Mesenchymal stem cell (in vitro differentiated cells and primary cell): ENCODE results near the gene PCNX2.

Source experiments
- DNase-seq: peaks from one replicate; pipeline ENCODE4 v3.0.0-alpha.2; 2013
- H2AFZ ChIP-seq: one replicate; pipeline ENCODE4 v1.6.1; 2013; ENCODE audit warnings: low read depth, mild to moderate bottlenecking, control low read depth, inconsistent platforms, low read length, moderate library complexity
- H2AK5ac ChIP-seq: 2 replicates; pipeline ENCODE4 v1.6.1; 2013; ENCODE audit warnings: low read length, moderate library complexity, mild to moderate bottlenecking, inconsistent platforms; ENCODE audit not compliant: severe bottlenecking
- H2BK120ac ChIP-seq: one replicate; pipeline ENCODE4 v1.6.1; 2013; ENCODE audit warnings: low read depth, mild to moderate bottlenecking, inconsistent platforms, low read length, moderate library complexity
- H2BK12ac ChIP-seq, 2 experiments: one replicate each; pipeline ENCODE4 v1.6.1; 2013; ENCODE audit warnings: inconsistent platforms in 2 of 2, low read length in 2 of 2, mild to moderate bottlenecking in 2 of 2, moderate library complexity in 2 of 2, control low read depth in 1 of 2
- H2BK15ac ChIP-seq: one replicate; pipeline ENCODE4 v1.6.1; 2013; ENCODE audit warnings: mild to moderate bottlenecking, low read depth, inconsistent platforms; ENCODE audit not compliant: poor library complexity, severe bottlenecking
- H2BK5ac ChIP-seq: 2 replicates; pipeline ENCODE4 v1.6.1; 2013; ENCODE audit warnings: low read depth, mild to moderate bottlenecking, low read length, control low read depth, inconsistent platforms; ENCODE audit not compliant: poor library complexity, severe bottlenecking
- H3K14ac ChIP-seq, 2 experiments: one replicate each; pipeline ENCODE4 v1.6.1; 2013; ENCODE audit warnings: inconsistent platforms in 2 of 2, low read length in 2 of 2, control low read depth in 1 of 2, mild to moderate bottlenecking in 1 of 2, moderate library complexity in 1 of 2
- H3K18ac ChIP-seq, 2 experiments: one replicate each; pipeline ENCODE4 v1.6.1; 2013; ENCODE audit warnings: inconsistent platforms in 2 of 2, low read length in 2 of 2, control low read depth in 1 of 2, low read depth in 1 of 2, mild to moderate bottlenecking in 1 of 2
- H3K23ac ChIP-seq, 2 experiments: one replicate each; pipeline ENCODE4 v1.6.1; 2013; ENCODE audit warnings: inconsistent platforms in 2 of 2, low read length in 2 of 2, mild to moderate bottlenecking in 2 of 2, moderate library complexity in 2 of 2, control low read depth in 1 of 2
- H3K27ac ChIP-seq: 2 replicates; pipeline ENCODE4 v1.5.1; 2013; ENCODE audit warnings: mild to moderate bottlenecking, moderate library complexity, low read length, control low read depth, inconsistent platforms; ENCODE audit not compliant: poor library complexity, severe bottlenecking
- H3K27me3 ChIP-seq, 2 experiments: 2 replicates each; pipeline versions ENCODE4 v1.6.1 to v1.7.0; 2013; ENCODE audit warnings: low read length in 2 of 2, mild to moderate bottlenecking in 2 of 2, moderate library complexity in 2 of 2, control low read depth in 1 of 2, inconsistent platforms in 1 of 2; ENCODE audit not compliant: control insufficient read depth in 1 of 2, insufficient read depth in 1 of 2
- H3K36me3 ChIP-seq, 2 experiments: 2 replicates each; pipeline versions ENCODE4 v1.6.1 to v1.7.0; 2013; ENCODE audit warnings: low read length in 2 of 2, control low read depth in 1 of 2, inconsistent platforms in 1 of 2, low read depth in 1 of 2, mild to moderate bottlenecking in 1 of 2; ENCODE audit not compliant: insufficient read depth in 2 of 2, control insufficient read depth in 1 of 2
- H3K4ac ChIP-seq, 2 experiments: one replicate each; pipeline ENCODE4 v1.6.1; 2013; ENCODE audit warnings: inconsistent platforms in 2 of 2, low read length in 2 of 2, mild to moderate bottlenecking in 2 of 2, moderate library complexity in 2 of 2, control low read depth in 1 of 2, low read depth in 1 of 2
- H3K4me1 ChIP-seq: 2 replicates; pipeline ENCODE4 v1.6.1; 2013; ENCODE audit warnings: low read depth, low read length, control low read depth; ENCODE audit not compliant: control insufficient read depth, insufficient read depth
- H3K4me2 ChIP-seq: 2 replicates; pipeline ENCODE4 v1.6.1; 2013; ENCODE audit warnings: low read length, mild to moderate bottlenecking, inconsistent platforms; ENCODE audit not compliant: poor library complexity, severe bottlenecking
- H3K4me3 ChIP-seq, 2 experiments: 2 replicates each; pipeline versions ENCODE4 v1.5.1 to v1.7.0; 2013; ENCODE audit warnings: low read length in 2 of 2, mild to moderate bottlenecking in 2 of 2, control low read depth in 1 of 2, low read depth in 1 of 2; ENCODE audit not compliant: insufficient read depth in 1 of 2
- H3K79me1 ChIP-seq: replicated peaks from 2 replicates; pipeline ENCODE4 v1.6.1; 2013; ENCODE audit warnings: mild to moderate bottlenecking, control low read depth, low read length, inconsistent platforms; ENCODE audit not compliant: poor library complexity, severe bottlenecking
- H3K9ac ChIP-seq: 2 replicates; pipeline ENCODE4 v1.7.0; 2013; ENCODE audit warnings: mild to moderate bottlenecking, low read length, moderate library complexity
- H3K9me3 ChIP-seq: 2 replicates; pipeline ENCODE4 v1.7.0; 2013; ENCODE audit warnings: mild to moderate bottlenecking, low read length; ENCODE audit not compliant: control insufficient read depth
- H4K8ac ChIP-seq: one replicate; pipeline ENCODE4 v1.6.1; 2013; ENCODE audit warnings: inconsistent platforms, mild to moderate bottlenecking, low read length, moderate library complexity
- H4K91ac ChIP-seq: one replicate; pipeline ENCODE4 v1.6.1; 2013; ENCODE audit warnings: mild to moderate bottlenecking, low read length, inconsistent platforms
- WGBS: methylation state at CpG from one replicate; pipeline ENCODE4 v1.1.7; 2013; ENCODE audit warnings: mixed read lengths; 5-methylcytosine and 5-hydroxymethylcytosine counted together

The PCNX2 gene

GRCh38 chr1:233326319-233326718 lies 30.8 kb upstream of the PCNX2 start:
- Histone ChIP-seq H3K79me1 (peaks cover 7% of the 10 kb centered on the region), H2AK5ac (no peak overlapping the region), H3K4me3 (no peak overlapping the region), H3K4ac (no peak overlapping the region), H3K4me2 (no peak overlapping the region), H3K4me1 (peaks cover 20% of the 10 kb centered on the region), H3K14ac (no peak overlapping the region), H2BK120ac (no peak overlapping the region), H4K8ac (no peak overlapping the region), H2BK12ac (no peak overlapping the region), H3K9ac (no peak overlapping the region), H3K18ac (no peak overlapping the region), H3K27ac (no peak overlapping the region), H3K9me3 (no peaks in the 10 kb centered on the region), H2BK15ac (no peak overlapping the region), H3K36me3 (peaks cover 0 to 7% of the 10 kb centered on the region in 2 experiments), H4K91ac (no peak overlapping the region), H2AFZ (no peak overlapping the region), H3K27me3 (peaks cover 0 to 29% of the 10 kb centered on the region in 2 experiments), H2BK5ac (no peak overlapping the region), H3K23ac (no peak overlapping the region)
- DNase-seq = no peak

- Histone ChIP-seq H3K14ac (no peak overlapping the region), H3K4me3 (no peak overlapping the region), H4K8ac (no peak overlapping the region), H2BK120ac (no peak overlapping the region), H2BK5ac (no peak overlapping the region), H3K4me1 (peaks cover 13% of the 10 kb centered on the region), H3K79me1 (no peaks in the 10 kb centered on the region), H4K91ac (no peak overlapping the region), H2BK12ac (no peak overlapping the region), H3K9me3 (no peaks in the 10 kb centered on the region), H3K4me2 (no peak overlapping the region), H2BK15ac (no peak overlapping the region), H3K27ac (no peak overlapping the region), H2AK5ac (no peak overlapping the region), H3K27me3 (peaks cover 4 to 16% of the 10 kb centered on the region in 2 experiments), H3K23ac (no peak overlapping the region), H3K4ac (no peak overlapping the region), H3K18ac (no peak overlapping the region), H3K36me3 (peaks cover 0 to 7% of the 10 kb centered on the region in 2 experiments), H2AFZ (no peak overlapping the region), H3K9ac (no peak overlapping the region)
- WGBS = 100% methylated on average over 1 of the region's 1 CpG
- no peak for DNase-seq
These were observed 28.2 kb upstream of the PCNX2 start for GRCh38 chr1:233323718-233324117.

- Histone ChIP-seq H3K79me1 (no peaks in the 10 kb centered on the region), H3K4me2 (no peak overlapping the region), H2BK120ac (no peak overlapping the region), H4K8ac (no peak overlapping the region), H2AFZ (no peak overlapping the region), H3K14ac (no peak overlapping the region), H3K9me3 (no peaks in the 10 kb centered on the region), H2BK12ac (no peak overlapping the region), H4K91ac (no peak overlapping the region), H2BK15ac (no peak overlapping the region), H2BK5ac (no peak overlapping the region), H3K4me3 (no peak overlapping the region), H3K18ac (no peak overlapping the region), H3K4ac (no peak overlapping the region), H3K27me3 (peaks cover 4 to 7% of the 10 kb centered on the region in 2 experiments), H2AK5ac (no peak overlapping the region), H3K23ac (no peak overlapping the region), H3K4me1 (no peaks in the 10 kb centered on the region), H3K27ac (no peak overlapping the region), H3K36me3 (no peaks in the 10 kb centered on the region), H3K9ac (no peak overlapping the region)
- DNase-seq = no peak
- WGBS = 100% methylated on average over 1 of the region's 2 CpGs
These were observed 24.5 kb upstream of the PCNX2 start for GRCh38 chr1:233320023-233320422.

- WGBS = 73% methylated on average over 6 of the region's 6 CpGs
- H4K8ac ChIP-seq = no peak overlapping the region
- no peak overlapping the region for H4K91ac ChIP-seq
- H3K27me3 ChIP-seq = peaks cover 4 to 7% of the 10 kb centered on the region in 2 experiments
- H3K9me3 ChIP-seq = no peaks in the 10 kb centered on the region
- no peak for DNase-seq
- H3K23ac ChIP-seq = no peak overlapping the region
- H2BK5ac ChIP-seq = no peak overlapping the region
- H3K27ac ChIP-seq = no peak overlapping the region
- no peak overlapping the region for H3K4ac ChIP-seq
- H2BK15ac ChIP-seq = no peak overlapping the region
- H3K4me3 ChIP-seq = no peak overlapping the region
- H2AFZ ChIP-seq = no peak overlapping the region
- no peak overlapping the region for H3K18ac ChIP-seq
- no peaks in the 10 kb centered on the region for H3K79me1 ChIP-seq
- no peak overlapping the region for H3K14ac ChIP-seq
- H3K9ac ChIP-seq = no peak overlapping the region
- no peak overlapping the region for H3K4me2 ChIP-seq
- H3K4me1 ChIP-seq = no peaks in the 10 kb centered on the region
- H2AK5ac ChIP-seq = no peak overlapping the region
- H2BK120ac ChIP-seq = no peak overlapping the region
- H3K36me3 ChIP-seq = no peaks in the 10 kb centered on the region
- no peak overlapping the region for H2BK12ac ChIP-seq
These were observed 23.7 kb upstream of the PCNX2 start for GRCh38 chr1:233319272-233319671.
